RCC 7860 (cell line): Measurements from ENCODE around the gene MYO9B.

Source experiments
- DNase-seq: peaks from one replicate; pipeline ENCODE4 v3.0.0-alpha.2; 2015; ENCODE audit warnings: low spot score
- FAIRE-seq: peaks from 2 replicates; lab custom pipeline; 2012; peaks lifted over from hg19 to GRCh38; lab: Jason Lieb, UNC

The MYO9B gene

GRCh38 chr19:17058236-17058635 is 17.3 kb upstream of the MYO9B start:
- no peak for FAIRE-seq
- no peak for DNase-seq

- DNase-seq = no peak
- no peak for FAIRE-seq
These were observed 14.8 kb upstream of the MYO9B start for GRCh38 chr19:17060802-17061201.

GRCh38 chr19:17061205-17061604 is 14.4 kb upstream of the MYO9B start:
- FAIRE-seq (no peak), DNase-seq (no peak)

GRCh38 chr19:17061691-17062090 is 13.9 kb upstream of the MYO9B start:
- no peak for DNase-seq
- FAIRE-seq = no peak

- no peak for DNase-seq
- FAIRE-seq = no peak
These were observed 12.1 kb upstream of the MYO9B start for GRCh38 chr19:17063428-17063827.

- no peak for FAIRE-seq
These were observed 6.4 kb upstream of the MYO9B start for GRCh38 chr19:17069193-17069592.

GRCh38 chr19:17070421-17070820 is 5.2 kb upstream of the MYO9B start:
- no peak for DNase-seq
- FAIRE-seq = no peak

More at GRCh38 chr19:17069193-17069592, 6.4 kb upstream of the MYO9B start:
- no peak for DNase-seq

GRCh38 chr19:17070912-17071311 is 4.7 kb upstream of the MYO9B start:
- FAIRE-seq (no peak), DNase-seq (no peak)

- FAIRE-seq = no peak
These were observed 1.5 kb upstream of the MYO9B start for GRCh38 chr19:17073869-17074633.

GRCh38 chr19:17074634-17075034 is 943 bp upstream of the MYO9B start:
- no peak for FAIRE-seq

More at GRCh38 chr19:17073869-17074633, 1.5 kb upstream of the MYO9B start:
- no peak for DNase-seq

GRCh38 chr19:17075864-17076542 is 426 bp downstream of the MYO9B start:
- DNase-seq = no peak
- FAIRE-seq = no peak

More at GRCh38 chr19:17074634-17075034, 943 bp upstream of the MYO9B start:
- DNase-seq = no peak

GRCh38 chr19:17076543-17076991 is 990 bp downstream of the MYO9B start:
- FAIRE-seq (no peak), DNase-seq (no peak)

GRCh38 chr19:17077447-17078028 is 2.0 kb downstream of the MYO9B start:
- FAIRE-seq (no peak), DNase-seq (no peak)

- no peak for FAIRE-seq
These were observed 2.7 kb downstream of the MYO9B start for GRCh38 chr19:17078036-17078919.

GRCh38 chr19:17078920-17079709 is 3.5 kb downstream of the MYO9B start:
- FAIRE-seq (no peak), DNase-seq (no peak)

More at GRCh38 chr19:17078036-17078919, 2.7 kb downstream of the MYO9B start:
- no peak for DNase-seq

- FAIRE-seq (peak; percentile 96), DNase-seq (peak; percentile 98)
These were observed 4.3 kb downstream of the MYO9B start for GRCh38 chr19:17079710-17080439.

GRCh38 chr19:17080440-17080801 is 4.8 kb downstream of the MYO9B start:
- DNase-seq = no peak
- no peak for FAIRE-seq

GRCh38 chr19:17081672-17082630 is 6.4 kb downstream of the MYO9B start:
- no peak for DNase-seq
- FAIRE-seq = no peak
